ENCODE results near the gene PIEZO2.

GRCh38 chr18:10707294-10707693 is 442.1 kb downstream of the PIEZO2 start:
- TF ChIP-seq, protein P1, sequence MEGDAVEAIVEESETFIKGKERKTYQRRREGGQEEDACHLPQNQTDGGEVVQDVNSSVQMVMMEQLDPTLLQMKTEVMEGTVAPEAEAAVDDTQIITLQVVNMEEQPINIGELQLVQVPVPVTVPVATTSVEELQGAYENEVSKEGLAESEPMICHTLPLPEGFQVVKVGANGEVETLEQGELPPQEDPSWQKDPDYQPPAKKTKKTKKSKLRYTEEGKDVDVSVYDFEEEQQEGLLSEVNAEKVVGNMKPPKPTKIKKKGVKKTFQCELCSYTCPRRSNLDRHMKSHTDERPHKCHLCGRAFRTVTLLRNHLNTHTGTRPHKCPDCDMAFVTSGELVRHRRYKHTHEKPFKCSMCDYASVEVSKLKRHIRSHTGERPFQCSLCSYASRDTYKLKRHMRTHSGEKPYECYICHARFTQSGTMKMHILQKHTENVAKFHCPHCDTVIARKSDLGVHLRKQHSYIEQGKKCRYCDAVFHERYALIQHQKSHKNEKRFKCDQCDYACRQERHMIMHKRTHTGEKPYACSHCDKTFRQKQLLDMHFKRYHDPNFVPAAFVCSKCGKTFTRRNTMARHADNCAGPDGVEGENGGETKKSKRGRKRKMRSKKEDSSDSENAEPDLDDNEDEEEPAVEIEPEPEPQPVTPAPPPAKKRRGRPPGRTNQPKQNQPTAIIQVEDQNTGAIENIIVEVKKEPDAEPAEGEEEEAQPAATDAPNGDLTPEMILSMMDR (IDR thresholded peaks at IDR 0.05; ENCODE audit: low read depth, low read length, poor library complexity, severe bottlenecking) = no peak
- TF ChIP-seq EZH2phosphoT487 (IDR thresholded peaks at IDR 0.05; ENCODE audit: borderline replicate concordance, low read length) = no peak

All from DOHH2 (cell line).